ENCODE results near the gene KIAA1586.
"Not testable (repeated sequence)": the region's sequence is repeated elsewhere in the genome, so short reads cannot be mapped to it uniquely, and the experiment has no call there.

KIAA1586 gene

DNA sequence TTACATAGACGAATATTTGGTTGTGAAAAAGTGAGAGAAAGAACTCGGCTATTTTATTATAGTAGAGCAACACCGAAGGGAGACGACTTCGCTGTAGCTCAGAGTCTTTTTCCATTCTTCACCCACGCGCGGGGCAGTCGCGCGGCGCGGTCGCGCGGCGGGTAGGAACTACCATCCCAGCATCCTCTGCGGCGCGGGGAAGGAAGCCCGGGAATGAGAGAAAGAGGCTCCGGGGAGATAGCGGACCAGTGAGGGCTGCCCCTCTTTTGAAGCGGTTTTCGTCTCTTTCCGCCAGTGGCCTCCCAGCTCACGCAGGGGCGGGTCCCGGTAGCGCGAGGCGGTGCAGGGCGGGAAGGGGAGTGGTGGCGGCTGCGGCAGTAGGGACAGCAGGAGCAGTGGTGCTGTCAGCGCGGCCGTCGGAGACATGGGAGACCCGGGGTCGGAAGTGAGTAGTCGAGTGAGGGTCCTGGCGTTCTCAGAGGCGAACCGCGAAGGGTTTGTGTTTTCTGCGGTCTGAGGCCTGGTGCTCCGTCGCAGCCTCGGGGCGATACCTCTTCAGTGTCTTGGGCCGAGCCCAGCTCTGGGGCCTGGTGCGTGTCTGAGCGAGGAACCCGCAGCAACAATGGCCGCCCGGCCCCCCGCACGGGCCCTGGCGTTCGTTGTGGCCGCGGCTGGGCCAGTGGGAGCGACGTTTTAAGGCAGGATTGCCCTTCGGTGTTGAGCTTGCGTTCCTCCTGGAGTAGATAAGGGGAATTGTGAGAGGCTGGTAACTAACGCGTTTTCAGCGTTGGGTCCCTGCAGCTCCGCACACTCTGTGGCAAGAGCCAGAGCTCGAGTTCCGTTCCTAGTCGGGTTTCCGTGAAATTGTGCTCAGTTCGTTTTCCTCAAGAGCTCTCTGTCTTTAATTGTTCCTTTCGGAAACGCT is at the start of gene KIAA1586:
KIAA1586 (plus strand) TSS at position 362 of the 925 bp plus-strand sequence; CDS start at position 425, 63 bp downstream.
- peak; percentile 90 for DNase-seq (ENCODE audit: low read depth)

GRCh38 chr6:56999049-56999448 is 47.4 kb upstream of the KIAA1586 start:
- no peak for DNase-seq (ENCODE audit: low read depth)

DNA sequence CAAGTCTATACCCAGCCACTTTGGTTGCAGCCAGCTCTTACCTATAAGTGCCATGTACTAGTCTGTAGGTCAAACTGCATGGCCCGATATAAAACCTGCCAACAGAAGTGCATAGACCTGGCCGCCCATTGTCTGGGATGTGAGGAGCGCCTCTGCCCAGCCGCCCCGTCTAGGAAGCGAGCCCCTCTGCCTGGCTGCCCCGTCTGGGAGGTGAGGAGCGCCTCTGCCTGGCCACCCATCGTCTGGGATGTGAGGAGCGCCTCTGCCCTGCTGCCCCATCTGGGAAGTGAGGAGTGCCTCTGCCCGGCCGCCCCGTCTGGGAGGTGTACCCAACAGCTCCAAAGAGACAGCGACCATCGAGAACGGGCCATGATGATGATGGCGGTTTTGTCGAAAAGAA is 46.7 kb upstream of the KIAA1586 start:
- not testable (repeated sequence) for DNase-seq (ENCODE audit: low read depth)

DNA sequence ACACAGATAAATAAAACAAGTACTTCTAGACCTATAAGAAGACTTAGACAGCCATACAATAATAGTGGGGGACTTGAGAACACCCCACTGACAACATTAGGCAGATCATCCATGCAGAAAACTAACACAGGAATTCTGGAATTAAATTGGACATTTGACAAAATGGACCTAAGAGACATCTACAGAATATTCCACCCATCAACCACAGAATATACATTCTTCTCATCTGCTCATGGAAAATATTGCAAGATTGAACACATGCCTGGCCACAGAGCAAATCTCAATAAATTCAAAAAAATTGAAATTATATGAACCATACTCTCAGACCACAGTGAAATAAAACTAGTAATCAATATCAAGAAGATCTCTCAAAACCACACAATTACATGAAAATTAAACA is 44.3 kb upstream of the KIAA1586 start:
- no peak for DNase-seq (ENCODE audit: low read depth)

DNA sequence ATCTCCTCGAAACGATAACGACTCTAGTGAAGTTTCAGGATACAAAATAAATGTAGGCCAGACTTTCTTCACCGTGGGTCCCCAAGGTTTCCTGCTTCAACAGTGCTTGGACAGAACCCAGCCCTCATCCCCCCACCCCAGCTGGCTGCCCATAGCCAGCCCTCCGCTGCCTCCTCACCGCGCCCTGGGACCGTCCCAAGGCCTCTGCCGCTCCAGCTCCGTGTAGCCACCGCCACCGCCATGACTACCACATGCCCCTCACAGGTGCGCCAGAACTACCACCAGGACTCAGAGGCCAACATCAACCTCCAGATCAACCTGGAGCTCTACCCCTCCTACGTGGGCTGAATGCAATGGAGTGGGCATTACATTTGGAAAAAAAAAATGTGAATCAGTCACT is 42.2 kb upstream of the KIAA1586 start:
- no peak for DNase-seq (ENCODE audit: low read depth)

GRCh38 chr6:57006101-57006500 is 40.4 kb upstream of the KIAA1586 start:
- no peak for DNase-seq (ENCODE audit: low read depth)

DNA sequence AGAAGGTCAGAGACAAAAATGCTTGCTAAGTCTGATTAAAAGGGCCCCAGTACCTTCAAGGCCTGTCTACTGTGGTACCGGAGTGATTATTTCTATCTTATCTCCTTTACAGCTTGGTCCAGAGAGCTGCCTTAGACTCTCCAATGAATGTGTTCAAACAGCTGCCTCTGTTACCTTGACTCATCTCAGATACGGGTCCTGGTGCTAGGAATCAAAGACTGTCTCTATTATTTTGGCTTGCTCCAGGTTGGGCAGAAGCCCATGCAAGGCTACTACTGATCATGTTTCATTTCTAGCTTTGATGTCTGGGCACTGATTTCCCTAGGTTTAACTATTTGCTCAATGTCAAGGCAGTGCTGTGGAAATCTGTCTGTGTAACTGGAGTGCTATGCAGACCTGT is 38.4 kb upstream of the KIAA1586 start:
- not testable (repeated sequence) for DNase-seq (ENCODE audit: low read depth)

- peak; percentile 91 for DNase-seq (ENCODE audit: low read depth)
Observed at GRCh38 chr6:57013521-57013926, 33.0 kb upstream of the KIAA1586 start.

GRCh38 chr6:57017069-57017468 is 29.4 kb upstream of the KIAA1586 start:
- DNase-seq (ENCODE audit: low read depth) = no peak

- DNase-seq (ENCODE audit: low read depth) = no peak
Observed at GRCh38 chr6:57017841-57018240, 28.7 kb upstream of the KIAA1586 start.

DNA sequence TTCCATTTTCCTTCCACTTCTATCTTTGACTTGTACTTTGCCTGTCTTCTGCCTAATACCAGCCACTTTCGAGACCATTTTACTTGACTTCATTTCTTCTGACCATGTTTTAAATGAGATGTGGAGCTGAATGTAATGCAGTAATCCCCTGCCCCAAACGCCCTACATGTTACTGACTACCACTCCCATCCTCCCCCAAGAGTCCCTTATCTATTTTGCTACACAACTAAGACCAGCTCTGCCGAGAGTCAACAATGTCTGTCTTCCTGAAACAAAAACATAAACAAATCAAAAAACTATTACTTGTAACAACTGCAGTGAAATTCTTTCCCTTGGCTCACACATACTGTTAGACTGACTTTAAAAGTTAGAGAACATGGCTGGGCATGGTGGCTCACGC is 27.1 kb upstream of the KIAA1586 start:
- DNase-seq (ENCODE audit: low read depth) = no peak

DNA sequence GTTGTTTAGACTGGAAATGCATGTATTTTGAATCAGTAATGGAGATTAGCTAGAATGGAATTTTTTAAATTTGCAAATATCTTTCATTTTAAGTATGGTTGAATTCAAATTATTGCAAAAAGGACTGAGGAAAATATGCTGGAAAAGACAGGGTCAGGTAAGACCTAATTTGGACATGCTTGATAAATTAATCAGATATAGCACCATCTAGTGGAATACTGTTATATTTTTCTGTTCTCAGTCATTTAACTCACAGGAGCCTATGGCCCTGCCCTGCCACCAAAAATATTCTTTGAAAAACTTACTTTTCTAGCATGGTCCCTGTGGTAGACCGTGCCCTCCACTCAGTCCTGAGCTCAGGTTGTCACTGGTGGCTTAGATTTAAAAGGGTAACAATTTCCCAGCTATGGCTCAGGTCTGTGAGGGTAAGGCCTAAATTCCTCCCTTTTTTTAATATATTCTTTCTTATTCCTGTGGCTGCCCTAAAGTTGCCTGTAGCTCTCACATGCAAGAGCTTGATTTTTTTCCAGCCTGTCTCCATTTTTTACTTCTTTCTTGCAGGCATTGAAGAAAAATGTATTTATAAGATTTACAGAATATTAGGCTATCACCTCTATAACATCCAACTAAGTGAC is 25.3 kb upstream of the KIAA1586 start:
- peak; percentile 49 for DNase-seq (ENCODE audit: low read depth)

DNA sequence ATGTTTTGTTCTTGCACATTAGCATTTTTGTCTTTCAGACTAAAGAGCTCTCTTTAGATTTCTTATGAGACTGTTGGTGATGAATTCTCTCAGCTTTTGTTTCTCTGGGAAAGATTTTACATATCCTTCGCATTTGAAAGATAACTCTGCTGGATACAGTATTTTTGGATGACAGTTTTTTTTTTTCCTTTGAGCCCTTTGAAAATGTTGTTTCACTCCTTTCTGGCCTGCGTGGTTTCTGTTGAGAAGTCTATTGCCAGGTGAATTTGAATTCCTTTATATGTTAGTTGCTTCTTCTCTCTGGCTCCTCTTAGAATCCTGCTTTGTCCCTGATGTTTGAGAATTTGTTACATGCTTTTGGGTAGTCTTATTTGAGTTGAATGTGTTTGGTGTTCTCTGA is 22.2 kb upstream of the KIAA1586 start:
- no peak for DNase-seq (ENCODE audit: low read depth)

DNA sequence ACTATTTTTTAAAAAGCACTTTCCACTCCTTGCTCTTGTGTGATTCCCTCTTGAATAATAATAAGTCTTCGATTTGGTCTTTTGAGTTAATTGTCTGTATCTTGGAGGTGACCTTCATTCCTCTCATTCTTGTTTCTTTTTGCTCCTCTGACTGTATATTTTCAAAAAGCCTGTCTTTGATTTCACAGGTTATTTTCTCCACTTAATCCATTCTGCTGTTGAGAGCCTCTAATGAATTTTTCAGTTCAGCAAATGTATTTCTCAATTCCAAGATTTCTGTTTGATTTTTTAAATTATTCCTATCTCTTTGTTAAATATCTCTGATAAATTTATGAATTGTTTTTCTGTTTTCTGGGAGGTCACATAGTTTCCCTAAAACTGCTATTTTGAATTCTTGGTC is 21.7 kb upstream of the KIAA1586 start:
- DNase-seq (ENCODE audit: low read depth) = no peak

GRCh38 chr6:57026001-57026400 is 20.5 kb upstream of the KIAA1586 start:
- DNase-seq (ENCODE audit: low read depth) = no peak

DNA sequence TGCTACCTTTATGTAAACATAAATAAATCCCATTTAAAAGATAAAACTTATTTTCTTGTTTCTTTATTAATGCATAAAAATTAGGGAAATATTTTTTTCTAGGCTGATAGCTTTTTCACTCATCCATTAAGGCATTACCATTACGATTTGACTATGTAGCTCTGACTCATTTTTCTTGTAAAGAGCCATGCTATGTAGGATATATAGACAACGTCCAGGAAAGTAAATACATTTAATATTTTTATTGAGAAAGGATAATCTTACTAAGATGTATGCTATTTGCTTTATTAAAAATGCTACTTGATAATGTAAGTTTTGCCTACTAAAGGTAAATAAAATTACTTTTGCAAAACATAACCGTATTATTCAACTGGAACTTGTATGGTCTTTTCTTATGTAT is 19.2 kb upstream of the KIAA1586 start:
- DNase-seq (ENCODE audit: low read depth) = no peak

- DNase-seq (ENCODE audit: low read depth) = no peak
Observed at GRCh38 chr6:57029213-57029612, 17.3 kb upstream of the KIAA1586 start.

DNA sequence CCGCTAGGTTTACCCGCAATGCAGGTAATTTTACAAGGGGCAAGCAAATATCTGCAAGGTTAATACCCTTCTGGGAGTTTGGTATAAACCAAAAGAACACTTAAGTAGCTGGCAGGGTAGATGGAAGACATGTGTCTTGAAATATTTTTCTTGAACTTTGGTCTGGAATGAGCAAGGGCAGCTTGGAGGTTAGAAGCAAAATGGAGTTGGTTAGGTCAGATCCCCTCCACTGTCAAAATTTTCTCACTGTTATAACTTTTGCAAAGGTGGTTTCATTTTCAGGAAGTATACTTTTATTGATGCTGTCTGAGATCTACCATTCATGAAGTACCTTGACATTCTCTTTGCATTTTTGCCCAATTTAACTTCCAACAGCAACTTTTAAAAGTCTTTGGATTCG is 13.3 kb upstream of the KIAA1586 start:
- DNase-seq (ENCODE audit: low read depth) = no peak

DNA sequence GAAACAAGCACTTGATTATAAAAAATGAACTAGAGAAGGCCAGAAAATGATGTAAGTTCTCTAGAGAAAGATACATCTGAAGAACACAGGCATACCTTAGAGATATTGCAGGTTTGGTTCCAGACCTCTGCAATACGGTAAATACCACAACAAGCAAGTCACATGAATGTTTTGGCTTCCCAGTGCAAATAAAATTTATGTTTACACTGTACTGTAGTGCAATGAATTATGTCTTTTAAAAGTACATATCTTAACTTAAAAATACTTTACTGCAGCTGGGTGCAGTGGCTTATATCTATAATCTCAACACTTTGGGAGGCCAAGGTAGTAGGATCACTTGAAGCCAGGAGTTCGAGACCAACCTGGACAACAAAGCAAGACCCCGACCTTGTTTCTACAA is 10.9 kb upstream of the KIAA1586 start:
- DNase-seq (ENCODE audit: low read depth) = no peak

DNA sequence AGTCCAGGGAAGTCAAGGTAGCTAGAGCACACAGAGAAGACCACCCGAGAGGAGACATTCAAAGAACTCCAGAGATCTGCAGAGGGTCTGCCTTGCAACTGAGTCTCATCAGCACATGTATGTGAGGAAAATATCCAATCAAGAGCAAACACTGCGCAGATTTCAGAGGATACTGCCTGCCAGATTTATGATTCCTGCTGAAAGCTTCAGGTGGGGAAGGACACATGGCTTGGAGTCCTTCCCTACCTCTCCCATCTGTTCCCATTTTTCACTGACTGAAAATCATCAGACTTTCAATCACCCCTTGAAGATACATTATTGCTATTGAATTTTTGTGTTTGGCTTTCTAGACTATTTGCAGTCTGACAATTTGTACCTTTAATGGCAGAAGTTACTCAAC is 7.6 kb upstream of the KIAA1586 start:
- no peak for DNase-seq (ENCODE audit: low read depth)

GRCh38 chr6:57040011-57040410 is 6.5 kb upstream of the KIAA1586 start:
- no peak for DNase-seq (ENCODE audit: low read depth)

DNA sequence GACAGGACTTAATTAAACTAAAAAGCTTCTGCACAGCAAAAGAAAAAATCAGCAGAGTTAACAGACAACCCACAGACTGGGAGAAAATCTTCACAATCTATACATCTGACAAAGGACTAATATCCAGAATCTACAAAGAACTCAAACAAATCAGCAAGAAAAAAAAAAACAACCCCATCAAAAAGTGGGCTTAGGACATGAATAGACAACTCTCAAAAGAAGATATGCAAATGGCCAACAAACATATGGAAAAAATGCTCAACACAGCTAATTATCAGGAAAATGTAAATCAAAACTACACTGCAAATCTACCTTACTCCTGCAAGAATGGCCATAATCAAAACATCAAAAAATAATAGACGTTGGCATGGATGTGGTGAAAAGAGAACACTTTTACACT is 2.4 kb upstream of the KIAA1586 start:
- not testable (repeated sequence) for DNase-seq (ENCODE audit: low read depth)

DNA sequence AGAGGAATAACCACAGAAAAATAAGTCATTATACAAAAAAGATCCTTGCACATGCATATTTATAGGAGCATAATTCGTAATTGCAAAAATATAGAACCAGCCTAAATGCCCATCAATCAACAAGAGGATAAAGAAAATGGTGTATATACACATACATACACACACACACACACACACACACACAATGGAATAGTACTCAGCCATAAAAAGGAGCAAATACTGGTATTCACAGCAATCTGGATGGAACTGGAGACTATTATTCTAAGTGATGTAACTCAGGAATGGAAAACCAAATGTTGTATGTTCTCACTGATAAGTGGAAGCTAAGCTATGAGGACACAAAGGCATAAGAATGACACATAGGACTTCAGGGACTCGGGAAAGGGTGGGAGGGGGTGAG is 1.9 kb upstream of the KIAA1586 start:
- no peak for DNase-seq (ENCODE audit: low read depth)

DNA sequence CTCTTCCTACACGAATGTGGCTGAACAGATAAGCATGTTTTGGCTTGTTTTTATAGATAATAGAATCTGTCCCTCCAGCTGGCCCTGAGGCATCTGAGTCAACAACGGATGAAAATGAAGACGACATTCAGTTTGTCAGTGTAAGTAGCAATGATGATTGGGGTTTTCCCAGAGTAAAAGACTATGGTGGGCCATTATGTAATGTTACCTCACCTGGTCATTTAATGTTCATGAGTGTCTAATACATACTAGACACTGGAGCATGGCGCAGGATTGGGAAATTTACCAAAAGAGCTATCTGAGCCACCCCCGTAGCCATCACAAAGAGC is 728 bp downstream of the KIAA1586 start:
- DNase-seq (ENCODE audit: low read depth) = not testable (repeated sequence)

All from fibroblast of gingiva (primary cell).